Smooth muscle cell (in vitro differentiated cells): ENCODE results near the gene ATP6V0B. TPM values are rescaled to one million over a fixed set of nuclear protein-coding genes. Genes with fewer than 3 reads are reported as not detected.

Source experiments
- DNase-seq: peaks from one replicate; lab custom pipeline; 2025; ENCODE audit not compliant: unreplicated experiment; lab: John Stamatoyannopoulos, UW
- H2AFZ ChIP-seq: fragments of 200-600 bp; sonication (generic); 2 replicates; pipeline ENCODE4 v1.6.0; 2016; ENCODE audit warnings: antibody characterized with exemption, low read depth, mild to moderate bottlenecking
- H3F3A ChIP-seq: fragments of 200-600 bp; sonication (generic); 2 replicates; pipeline ENCODE4 v1.6.0; 2017; ENCODE audit warnings: antibody characterized with exemption, low read depth
- H3K27ac ChIP-seq: fragments of 200-600 bp; sonication (generic); 2 replicates; pipeline ENCODE4 v1.5.1; 2016; ENCODE audit warnings: low read depth, mild to moderate bottlenecking
- H3K27me3 ChIP-seq: fragments of 200-600 bp; sonication (generic); 2 replicates; pipeline ENCODE4 v1.6.1; 2016; ENCODE audit warnings: low read depth, mild to moderate bottlenecking
- H3K36me3 ChIP-seq: fragments of 200-600 bp; sonication (generic); 2 replicates; pipeline ENCODE4 v1.5.1; 2016; ENCODE audit warnings: low read depth
- H3K4me1 ChIP-seq: fragments of 200-600 bp; sonication (generic); 2 replicates; pipeline ENCODE4 v1.5.1; 2016; ENCODE audit warnings: low read depth
- H3K4me2 ChIP-seq: fragments of 200-600 bp; sonication (generic); 2 replicates; pipeline ENCODE4 v1.6.0; 2016; ENCODE audit warnings: mild to moderate bottlenecking
- H3K4me3 ChIP-seq: fragments of 200-600 bp; sonication (generic); 2 replicates; pipeline ENCODE4 v1.5.1; 2016; ENCODE audit warnings: mild to moderate bottlenecking
- H3K79me2 ChIP-seq: fragments of 200-600 bp; sonication (generic); 2 replicates; pipeline ENCODE4 v1.6.0; 2016; ENCODE audit warnings: low read depth, mild to moderate bottlenecking
- H3K9ac ChIP-seq: fragments of 200-600 bp; sonication (generic); 2 replicates; pipeline ENCODE4 v1.6.0; 2016; ENCODE audit warnings: low read depth
- H3K9me3 ChIP-seq: fragments of 200-600 bp; sonication (generic); replicated peaks from 2 replicates; pipeline ENCODE4 v1.5.1; 2016; ENCODE audit warnings: low read depth
- H4K20me1 ChIP-seq: fragments of 200-600 bp; sonication (generic); 2 replicates; pipeline ENCODE4 v1.6.0; 2016; ENCODE audit warnings: low read depth
- CTCF ChIP-seq: fragments of 200-600 bp; sonication (generic); IDR thresholded peaks from 2 replicates; pipeline ENCODE4 v1.5.1; 2017; ENCODE audit warnings: borderline replicate concordance, mild to moderate bottlenecking, antibody characterized with exemption; ENCODE audit not compliant: insufficient read depth, poor library complexity, severe bottlenecking
- WGBS: methylation state at CpG from one replicate; pipeline ENCODE4 v1.1.7; 2016; ENCODE audit warnings: low lambda C conversion rate; 5-methylcytosine and 5-hydroxymethylcytosine counted together
- polyA plus RNA-seq: library from polyadenylated mRNA; unstranded; fragments of >200 nt; fragmentation: Nextera tagmentation; extraction: Ambion mirVana; gene quantifications from 2 replicates; pipeline ENCODE4 v1.2.1, GENCODE V29; 2016
- total RNA-seq: library from RNA; depleted of rRNA; stranded (reverse); fragments of >200 nt; gene quantifications from 2 replicates; pipeline ENCODE4 v1.2.3, GENCODE V29; 2014

ATP6V0B gene
- total and polyA plus RNA-seq, 2 experiments from 2014 or later: 106 to 203 TPM

DNA sequence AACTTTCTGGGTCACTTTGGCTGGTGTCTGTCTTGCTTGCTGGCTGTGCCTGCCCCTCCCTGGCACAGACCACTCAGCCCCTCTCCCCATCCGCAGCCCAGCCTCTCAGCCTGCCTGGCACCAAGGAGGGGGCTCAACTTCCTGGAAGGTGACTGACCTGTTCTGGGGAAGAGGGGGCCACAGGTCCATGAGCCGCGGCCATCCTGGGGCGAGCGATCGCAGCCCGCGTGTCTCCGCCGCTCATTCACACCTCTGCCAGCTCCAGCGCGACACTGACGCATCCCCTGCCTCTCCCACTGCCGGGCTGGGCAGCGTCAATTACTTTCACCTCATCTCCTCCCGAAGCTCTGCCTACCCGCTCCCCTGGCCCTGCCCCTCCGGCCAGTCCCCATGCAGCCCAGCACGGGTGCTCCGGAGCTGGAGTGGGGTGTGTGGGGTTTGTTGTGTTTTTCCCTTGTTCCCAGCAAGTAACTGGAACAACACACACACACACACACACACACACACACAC lies 42.2 kb downstream of the ATP6V0B start:
- Histone ChIP-seq H2AFZ (no peak overlapping the region), H3K4me3 (no peak overlapping the region), H3K79me2 (no peaks in the 10 kb centered on the region), H3K4me1 (peaks cover 7% of the 10 kb centered on the region), H3K27me3 (no peaks in the 10 kb centered on the region), H4K20me1 (peaks cover 5% of the 10 kb centered on the region), H3K4me2 (no peak overlapping the region), H3K36me3 (no peaks in the 10 kb centered on the region), H3K9ac (no peak overlapping the region), H3F3A (no peaks in the 10 kb centered on the region), H3K9me3 (no peaks in the 10 kb centered on the region), H3K27ac (no peak overlapping the region)
- WGBS: 97% methylated on average over 20 of the region's 20 CpGs
- no peak for DNase-seq
- TF ChIP-seq CTCF: no peak

DNA sequence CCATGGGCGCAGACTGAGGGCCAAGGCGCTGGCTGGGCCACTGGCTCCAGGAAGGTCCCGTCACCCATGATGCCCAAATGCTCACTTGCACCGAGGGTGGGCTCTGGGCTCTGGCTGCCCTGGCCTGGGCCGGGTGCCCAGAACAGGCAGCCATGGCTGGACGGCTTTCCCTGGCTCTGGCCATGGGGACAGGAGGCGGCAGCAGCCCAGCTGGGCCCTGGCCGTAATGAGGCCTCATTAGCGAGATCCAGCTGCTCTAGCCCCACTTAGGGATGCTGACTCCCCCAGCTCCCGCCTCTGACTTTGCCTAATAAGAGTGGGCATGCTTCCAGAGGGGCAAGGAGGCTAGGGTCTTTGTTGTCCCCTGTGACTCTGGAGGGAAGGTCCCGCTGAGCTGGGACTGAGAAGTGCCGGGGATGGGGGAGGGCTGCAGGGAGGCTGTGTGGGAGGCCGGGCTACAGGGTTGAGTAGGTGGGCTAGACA lies 44.7 kb downstream of the ATP6V0B start:
- H3K27ac ChIP-seq: no peak overlapping the region
- H3K4me1 ChIP-seq: no peaks in the 10 kb centered on the region
- H3K79me2 ChIP-seq: no peaks in the 10 kb centered on the region
- H3K36me3 ChIP-seq: no peaks in the 10 kb centered on the region
- H3K4me2 ChIP-seq: no peak overlapping the region
- H3F3A ChIP-seq: no peaks in the 10 kb centered on the region
- WGBS: 96% methylated on average over 13 of the region's 13 CpGs
- DNase-seq: no peak
- H2AFZ ChIP-seq: no peak overlapping the region
- no peaks in the 10 kb centered on the region for H3K9me3 ChIP-seq
- no peak overlapping the region for H3K4me3 ChIP-seq
- TF ChIP-seq CTCF: no peak
- no peaks in the 10 kb centered on the region for H3K27me3 ChIP-seq
- no peak overlapping the region for H3K9ac ChIP-seq
- no peaks in the 10 kb centered on the region for H4K20me1 ChIP-seq

DNA sequence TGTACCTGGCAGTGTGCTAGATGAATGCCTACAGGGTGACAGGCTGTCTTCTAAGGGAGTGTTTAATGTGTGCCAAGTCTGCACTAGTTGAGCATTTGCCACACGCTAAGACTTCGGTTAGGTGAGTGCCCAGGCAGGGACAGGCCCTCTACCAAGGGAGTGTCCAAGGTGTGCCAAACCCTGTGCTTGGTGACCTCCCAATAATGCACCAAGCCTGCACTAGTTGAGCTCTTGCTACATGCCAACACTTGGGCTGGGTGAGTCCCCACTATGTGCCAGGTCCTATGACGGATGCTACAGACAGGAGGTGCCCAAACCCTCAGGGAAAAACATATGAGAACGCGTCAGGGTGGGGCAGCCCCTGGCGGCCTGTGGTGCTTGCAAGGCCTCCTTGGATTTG lies 45.7 kb downstream of the ATP6V0B start:
- Histone ChIP-seq H3K27me3 (no peaks in the 10 kb centered on the region), H3F3A (no peaks in the 10 kb centered on the region), H3K4me3 (no peak overlapping the region), H3K27ac (no peak overlapping the region), H2AFZ (no peak overlapping the region), H3K4me2 (no peak overlapping the region), H3K9ac (no peak overlapping the region), H4K20me1 (no peaks in the 10 kb centered on the region), H3K79me2 (no peaks in the 10 kb centered on the region), H3K9me3 (no peaks in the 10 kb centered on the region), H3K4me1 (no peaks in the 10 kb centered on the region), H3K36me3 (no peaks in the 10 kb centered on the region)
- DNase-seq: no peak
- 94% methylated on average over 6 of the region's 6 CpGs for WGBS
- TF ChIP-seq CTCF: no peak

GRCh38 chr1:44021156-44021555 lies 46.4 kb downstream of the ATP6V0B start:
- DNase-seq: no peak
- Histone ChIP-seq H2AFZ (no peak overlapping the region), H3K9ac (no peak overlapping the region), H3K27me3 (no peaks in the 10 kb centered on the region), H3F3A (no peaks in the 10 kb centered on the region), H3K36me3 (no peaks in the 10 kb centered on the region), H3K27ac (no peak overlapping the region), H3K4me1 (no peaks in the 10 kb centered on the region), H3K9me3 (no peaks in the 10 kb centered on the region), H3K79me2 (no peaks in the 10 kb centered on the region), H4K20me1 (no peaks in the 10 kb centered on the region), H3K4me2 (no peak overlapping the region), H3K4me3 (no peak overlapping the region)
- WGBS: 94% methylated on average over 8 of the region's 8 CpGs
- TF ChIP-seq CTCF: no peak
